GM12872 (cell line): ENCODE results near the gene WFDC6.

Experiments used
- CTCF ChIP-seq: IDR thresholded peaks from 3 replicates; pipeline ENCODE4 v1.5.1; 2011; ENCODE audit warnings: low read depth, mild to moderate bottlenecking, low read length, moderate library complexity; ENCODE audit not compliant: insufficient read depth

Gene WFDC6

GRCh38 chr20:45539382-45539781 is at the start of gene WFDC6:
Gene WFDC6, minus strand, starts transcription at chr20:45539482. Its CDS starts 75 bp downstream, at chr20:45539407.
- no peak for TF ChIP-seq CTCF

GRCh38 chr20:45588800-45589199 is 49.5 kb upstream of the WFDC6 start:
- TF ChIP-seq CTCF: no peak

- no peak for TF ChIP-seq CTCF
Measured at GRCh38 chr20:45583502-45583901, 44.2 kb upstream of the WFDC6 start.

- no peak for TF ChIP-seq CTCF
Measured at GRCh38 chr20:45581702-45582101, 42.4 kb upstream of the WFDC6 start.

GRCh38 chr20:45579184-45579583 is 39.9 kb upstream of the WFDC6 start, which contains the start of gene WFDC8:
Gene WFDC8, minus strand, starts transcription at chr20:45579284. Its CDS starts 37 bp downstream, at chr20:45579247.
- no peak for TF ChIP-seq CTCF

GRCh38 chr20:45578231-45578630 is 38.9 kb upstream of the WFDC6 start:
- no peak for TF ChIP-seq CTCF

- TF ChIP-seq CTCF: no peak
Measured at GRCh38 chr20:45576995-45577394, 37.7 kb upstream of the WFDC6 start.

GRCh38 chr20:45575931-45576330 is 36.6 kb upstream of the WFDC6 start:
- TF ChIP-seq CTCF: no peak
